Osteoblast (primary cell): Measurements from ENCODE around the gene NISCH. TPM values are rescaled to one million over a fixed set of nuclear protein-coding genes. Genes with fewer than 3 reads are reported as not detected.

ENCODE experiments used
- DNase-seq: peaks from one replicate; pipeline ENCODE4 v3.0.0; 2011; ENCODE audit warnings: low spot score, mixed read lengths; ENCODE audit not compliant: insufficient read length; ENCODE audit errors: missing footprints
- H2AFZ ChIP-seq: 2 replicates; pipeline ENCODE4 v1.6.0; 2011; ENCODE audit warnings: mild to moderate bottlenecking, low read length
- H3K27ac ChIP-seq: 2 replicates; pipeline ENCODE4 v1.5.1; 2011; ENCODE audit warnings: mild to moderate bottlenecking, low read depth, low read length, moderate library complexity
- H3K27me3 ChIP-seq: 2 replicates; pipeline ENCODE4 v1.6.0; 2012; ENCODE audit warnings: mild to moderate bottlenecking, control low read depth, inconsistent platforms, low read length, moderate library complexity; ENCODE audit not compliant: insufficient read depth
- H3K36me3 ChIP-seq: 2 replicates; pipeline ENCODE4 v1.5.1; 2011; ENCODE audit warnings: mild to moderate bottlenecking, low read length, control low read depth, moderate library complexity; ENCODE audit not compliant: insufficient read depth
- H3K4me1 ChIP-seq: 2 replicates; pipeline ENCODE4 v1.5.1; 2011; ENCODE audit warnings: mild to moderate bottlenecking, low read length, control low read depth, moderate library complexity; ENCODE audit not compliant: insufficient read depth
- H3K4me2 ChIP-seq: 2 replicates; pipeline ENCODE4 v1.6.0; 2011; ENCODE audit warnings: mild to moderate bottlenecking, low read length; ENCODE audit not compliant: insufficient read depth
- H3K4me3 ChIP-seq: fragments of 200-600 bp; sonication (generic); 3 replicates; pipeline ENCODE4 v1.5.1; 2012; ENCODE audit warnings: mild to moderate bottlenecking, low read length, inconsistent platforms; ENCODE audit not compliant: insufficient read depth
- H3K79me2 ChIP-seq: 2 replicates; pipeline ENCODE4 v1.6.0; 2012; ENCODE audit warnings: mild to moderate bottlenecking, low read length, control low read depth, inconsistent platforms; ENCODE audit not compliant: insufficient read depth
- H3K9me3 ChIP-seq: 2 replicates; pipeline ENCODE4 v1.5.1; 2011; ENCODE audit warnings: low read depth, low read length, control low read depth
- H4K20me1 ChIP-seq: 2 replicates; pipeline ENCODE4 v1.6.0; 2012; ENCODE audit warnings: mild to moderate bottlenecking, low read length, control low read depth; ENCODE audit not compliant: insufficient read depth
- CTCF ChIP-seq: IDR thresholded peaks from 2 replicates; pipeline ENCODE4 v1.5.1; 2011; ENCODE audit warnings: mild to moderate bottlenecking, low read depth, low read length, moderate library complexity; ENCODE audit errors: extremely low read depth
- total RNA-seq: library from RNA; depleted of rRNA; stranded (reverse); fragments of >200 nt; gene quantifications from 2 replicates; pipeline ENCODE4 v1.2.3, GENCODE V29; 2012

Gene NISCH
- total RNA-seq, 1 donor, result 83.2 TPM

- Histone ChIP-seq H3K4me2 (no peak overlapping the region), H3K4me1 (peaks cover 9% of the 10 kb centered on the region), H3K27me3 (no peaks in the 10 kb centered on the region), H3K9me3 (no peaks in the 10 kb centered on the region), H2AFZ (no peak overlapping the region), H3K4me3 (no peak overlapping the region), H3K79me2 (peaks cover 14% of the 10 kb centered on the region), H3K27ac (no peak overlapping the region), H4K20me1 (peaks cover 3% of the 10 kb centered on the region), H3K36me3 (no peaks in the 10 kb centered on the region)
- no peak for TF ChIP-seq CTCF
- peak; percentile 76 for DNase-seq
These were observed 3.9 kb upstream of the NISCH start for GRCh38 chr3:52451237-52452083.

- Histone ChIP-seq H3K4me3 (no peak overlapping the region), H3K4me1 (peaks cover 16% of the 10 kb centered on the region), H3K9me3 (no peaks in the 10 kb centered on the region), H3K36me3 (no peaks in the 10 kb centered on the region), H3K27ac (no peak overlapping the region), H4K20me1 (peaks cover 9% of the 10 kb centered on the region), H3K27me3 (no peaks in the 10 kb centered on the region), H3K79me2 (peaks cover 20% of the 10 kb centered on the region), H2AFZ (no peak overlapping the region), H3K4me2 (no peak overlapping the region)
- no peak for DNase-seq
- no peak for TF ChIP-seq CTCF
These were observed 3.3 kb upstream of the NISCH start for GRCh38 chr3:52452126-52452525.

GRCh38 chr3:52452570-52453221 is 2.7 kb upstream of the NISCH start:
- Histone ChIP-seq H3K4me2 (no peak overlapping the region), H3K27ac (no peak overlapping the region), H3K27me3 (no peaks in the 10 kb centered on the region), H3K9me3 (no peaks in the 10 kb centered on the region), H2AFZ (no peak overlapping the region), H3K4me1 (peaks cover 19% of the 10 kb centered on the region), H3K36me3 (peaks cover 4% of the 10 kb centered on the region), H3K79me2 (peaks cover 26% of the 10 kb centered on the region), H3K4me3 (no peak overlapping the region), H4K20me1 (peaks cover 15% of the 10 kb centered on the region)
- DNase-seq, result no peak
- no peak for TF ChIP-seq CTCF
